GM18867 (cell line): Measurements from ENCODE around the gene DAGLB.
A peak's percentile ranks its signal among the peaks of the same experiment; 100 is the strongest.
"Not testable (repeated sequence)": the region's sequence is repeated elsewhere in the genome, so short reads cannot be mapped to it uniquely, and the experiment has no call there.

Experiments used
- ATAC-seq: cut with Tn5 transposase; IDR thresholded peaks from one replicate; pipeline ENCODE4 v1.9.1; 2021; ENCODE audit warnings: mild to moderate bottlenecking, moderate library complexity; ENCODE audit not compliant: unreplicated experiment

DAGLB gene

GRCh38 chr7:6463609-6464008 lies 15.9 kb upstream of the DAGLB start:
- not testable (repeated sequence) for ATAC-seq

- ATAC-seq: no peak
These were observed 14.3 kb upstream of the DAGLB start for GRCh38 chr7:6461946-6462550.

GRCh38 chr7:6460990-6461584 lies 13.3 kb upstream of the DAGLB start:
- no peak for ATAC-seq

GRCh38 chr7:6460303-6460702 lies 12.5 kb upstream of the DAGLB start:
- ATAC-seq: no peak

GRCh38 chr7:6458676-6459075 lies 10.9 kb upstream of the DAGLB start:
- not testable (repeated sequence) for ATAC-seq

GRCh38 chr7:6453734-6454133 lies 6.0 kb upstream of the DAGLB start:
- no peak for ATAC-seq

GRCh38 chr7:6451224-6451705 lies 3.5 kb upstream of the DAGLB start:
- ATAC-seq: no peak

- ATAC-seq: not testable (repeated sequence)
These were observed 2.8 kb upstream of the DAGLB start for GRCh38 chr7:6450591-6450990.

GRCh38 chr7:6449884-6450283 lies 2.1 kb upstream of the DAGLB start:
- ATAC-seq: not testable (repeated sequence)

- no peak for ATAC-seq
These were observed 1.3 kb upstream of the DAGLB start for GRCh38 chr7:6448943-6449543.

GRCh38 chr7:6446838-6447580 lies 745 bp downstream of the DAGLB start:
- ATAC-seq: peak; percentile 29

- ATAC-seq: no peak
These were observed 3.1 kb downstream of the DAGLB start for GRCh38 chr7:6444516-6445269.

- ATAC-seq: no peak
These were observed 4.3 kb downstream of the DAGLB start for GRCh38 chr7:6443372-6443941.

- ATAC-seq: no peak
These were observed 5.6 kb downstream of the DAGLB start for GRCh38 chr7:6442114-6442513.

GRCh38 chr7:6440381-6440780 lies 7.4 kb downstream of the DAGLB start:
- ATAC-seq: no peak

- no peak for ATAC-seq
These were observed 9.3 kb downstream of the DAGLB start for GRCh38 chr7:6438427-6438826.

GRCh38 chr7:6437251-6437650 lies 10.5 kb downstream of the DAGLB start:
- ATAC-seq: no peak

GRCh38 chr7:6436385-6436685 lies 11.4 kb downstream of the DAGLB start:
- no peak for ATAC-seq

- peak; percentile 84 for ATAC-seq
These were observed 12.0 kb downstream of the DAGLB start for GRCh38 chr7:6435486-6436384.
